Retinal pigment epithelial cell (primary cell): ENCODE measurements around the gene FOXJ3.

Experiments
- DNase-seq: peaks from one replicate; pipeline ENCODE4 v3.0.0-alpha.2; 2010; ENCODE audit warnings: low read depth
- H3K4me3 ChIP-seq: 2 replicates; pipeline ENCODE4 v1.5.1; 2011; ENCODE audit warnings: mild to moderate bottlenecking, low read length, control low read depth, moderate library complexity
- CTCF ChIP-seq: conservative IDR thresholded peaks from 2 replicates; pipeline ENCODE4 v1.5.1; 2011; ENCODE audit warnings: low read depth, low read length, control low read depth, inconsistent platforms

Gene FOXJ3

DNA sequence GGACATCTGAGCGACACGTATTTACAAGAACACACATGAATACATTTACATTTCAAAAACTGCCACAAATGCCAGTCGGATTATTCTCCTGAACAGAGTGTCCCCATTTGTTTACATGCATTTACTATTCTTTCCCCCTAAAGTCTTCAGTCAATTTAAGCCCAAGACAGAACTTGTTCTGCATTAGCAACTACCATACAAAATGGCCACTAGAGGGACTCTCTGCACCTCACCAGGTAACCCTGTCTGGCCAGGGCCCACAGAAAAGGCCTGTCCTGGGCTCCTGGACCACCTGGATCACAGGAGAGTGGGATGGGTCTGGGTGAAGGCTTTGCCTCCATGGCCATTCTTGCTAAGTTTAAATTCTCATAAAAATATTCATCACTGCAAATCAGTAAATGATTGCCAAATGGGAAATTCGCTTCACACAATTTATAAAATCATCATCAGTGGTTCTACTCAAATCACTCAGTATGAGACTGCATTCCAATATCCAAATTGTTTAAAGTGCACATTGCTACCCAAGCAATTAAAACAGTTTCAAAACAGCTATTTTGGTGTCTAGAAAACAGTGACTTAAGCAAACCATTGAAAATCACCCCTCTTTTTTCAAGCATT, 158.0 kb downstream of the FOXJ3 start:
- peak; percentile 87 for TF ChIP-seq CTCF
- DNase-seq = no peak
- H3K4me3 ChIP-seq = no peak overlapping the region

GRCh38 chr1:42175314-42176054, 159.6 kb downstream of the FOXJ3 start:
- TF ChIP-seq CTCF = no peak
- DNase-seq = no peak
- H3K4me3 ChIP-seq = no peak overlapping the region

DNA sequence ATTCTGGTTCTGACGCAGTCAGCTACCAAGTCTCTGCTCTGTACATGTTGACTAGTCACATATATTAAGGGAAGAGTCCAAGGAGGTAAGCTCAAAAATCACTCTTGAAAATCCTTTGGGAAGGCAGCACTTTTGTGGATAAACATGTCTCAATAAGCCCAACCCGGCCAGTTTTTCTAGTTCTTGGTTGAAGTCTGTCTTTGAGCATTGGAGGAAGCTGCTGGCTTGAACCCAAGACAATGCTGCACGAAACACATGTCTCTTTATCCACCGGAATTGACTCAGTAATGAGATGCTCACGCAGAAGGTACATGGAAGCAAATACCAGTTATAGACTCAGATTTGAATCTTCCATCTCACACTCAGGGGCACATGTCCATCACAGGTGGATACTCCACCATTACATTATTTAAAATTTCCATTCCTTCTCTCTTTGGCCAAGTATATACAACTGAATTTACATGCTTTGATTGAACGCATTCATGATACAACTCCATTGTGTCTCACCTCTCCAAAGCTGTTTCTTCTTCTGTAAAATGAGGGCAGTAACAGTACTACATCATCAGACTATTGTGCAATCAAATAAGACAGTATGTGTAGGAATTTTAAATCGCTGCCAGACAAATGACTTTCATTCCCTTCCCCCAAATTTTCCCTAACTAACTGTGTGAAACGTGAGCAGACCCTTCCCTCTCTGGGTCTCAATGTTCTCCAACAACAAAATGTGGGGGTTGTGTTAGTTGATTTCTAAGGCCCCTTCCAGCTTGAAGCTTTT, 160.9 kb downstream of the FOXJ3 start:
- DNase-seq = no peak
- H3K4me3 ChIP-seq = no peak overlapping the region
- no peak for TF ChIP-seq CTCF

DNA sequence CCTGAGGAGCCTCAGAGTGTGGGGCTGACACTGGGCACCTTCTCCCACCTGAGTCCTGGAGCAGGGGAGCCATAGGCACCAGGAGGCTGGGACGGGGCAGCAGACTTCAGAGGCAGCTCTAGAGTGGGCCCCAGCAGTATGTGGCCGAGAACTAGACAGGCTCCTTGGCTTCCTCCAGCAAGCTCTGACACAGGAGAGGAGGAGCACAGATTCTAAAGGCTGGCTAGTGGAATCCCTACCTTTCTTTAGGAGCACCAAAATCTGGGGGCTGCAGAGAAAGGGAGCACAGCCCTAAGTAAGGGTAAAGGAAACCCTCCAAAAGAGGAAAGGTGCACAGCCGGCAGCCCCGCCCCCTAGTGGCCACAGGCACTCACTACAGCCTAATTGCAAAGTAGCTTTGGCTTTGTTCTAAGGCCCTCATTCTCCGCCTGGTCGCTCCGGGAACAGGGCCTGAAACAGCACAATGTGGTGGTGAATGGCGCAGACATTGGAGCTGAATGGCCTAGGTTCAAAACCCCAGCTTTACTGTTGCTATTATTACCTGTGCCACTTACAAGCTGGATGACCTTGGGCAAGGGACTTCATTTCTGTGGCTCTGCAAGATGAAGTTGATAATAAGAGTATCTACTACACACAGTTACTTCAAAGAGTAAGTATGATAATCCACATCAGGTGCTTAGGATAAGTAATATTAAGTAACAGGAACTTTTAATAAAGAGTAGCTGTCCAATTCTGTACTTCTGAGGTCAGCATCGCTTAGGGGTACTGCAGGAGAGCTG, 161.7 kb downstream of the FOXJ3 start:
- no peak overlapping the region for H3K4me3 ChIP-seq
- TF ChIP-seq CTCF = peak; percentile 98
- no peak for DNase-seq

- DNase-seq = no peak
- TF ChIP-seq CTCF = no peak
- no peak overlapping the region for H3K4me3 ChIP-seq
These were observed 162.5 kb downstream of the FOXJ3 start for GRCh38 chr1:42172381-42173133.

DNA sequence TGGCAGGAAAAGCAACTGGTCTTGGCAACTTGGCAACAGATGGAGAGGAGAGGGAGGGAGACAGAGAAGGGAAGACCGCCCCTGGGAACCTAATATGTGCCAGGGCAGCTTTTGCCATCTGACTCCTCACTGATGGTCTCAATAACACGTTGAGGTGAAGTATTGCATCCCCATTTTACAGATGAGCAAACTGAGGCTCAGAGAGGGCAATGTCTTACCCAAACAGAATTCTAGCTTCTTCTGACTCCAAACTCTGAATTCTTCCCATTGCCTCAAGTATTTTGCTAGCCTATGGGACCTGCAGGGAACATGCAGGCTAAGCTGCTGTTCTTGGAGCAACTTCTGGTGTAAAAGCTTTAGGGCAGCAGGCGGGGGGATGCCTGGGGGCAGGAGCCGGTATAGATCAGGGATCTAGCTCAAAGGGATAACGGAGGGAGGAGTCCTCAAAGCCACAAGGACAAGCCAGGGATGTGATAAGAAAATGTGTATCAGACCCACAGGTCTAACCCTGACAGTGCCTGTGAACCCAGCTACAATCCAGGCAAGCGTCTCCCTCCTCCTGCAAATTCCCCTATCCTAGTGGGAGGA, 163.3 kb downstream of the FOXJ3 start:
- TF ChIP-seq CTCF = no peak
- no peak for DNase-seq
- H3K4me3 ChIP-seq = no peak overlapping the region
